Loucy (cell line): ENCODE data around the gene OR13A1.
"Not testable (repeated sequence)": the region's sequence is repeated elsewhere in the genome, so short reads cannot be mapped to it uniquely, and the experiment has no call there.

Source experiments
- H2AFZ ChIP-seq: fragments of 200-600 bp; sonication (generic); 2 replicates; pipeline ENCODE4 v1.6.0; 2016; ENCODE audit warnings: antibody characterized with exemption, mild to moderate bottlenecking, low read length, moderate library complexity
- H3F3A ChIP-seq: fragments of 200-600 bp; 2 replicates; pipeline ENCODE4 v1.6.0; 2016; ENCODE audit warnings: antibody characterized with exemption, low read depth, mild to moderate bottlenecking
- H3K27me3 ChIP-seq: fragments of 200-600 bp; sonication (generic); 2 replicates; pipeline ENCODE4 v1.6.1; 2014; ENCODE audit warnings: low read length, mild to moderate bottlenecking; ENCODE audit not compliant: insufficient read depth, poor library complexity, severe bottlenecking
- H3K36me3 ChIP-seq: fragments of 200-600 bp; sonication (generic); 2 replicates; pipeline ENCODE4 v1.6.1; 2016; ENCODE audit warnings: low read length; ENCODE audit not compliant: insufficient read depth
- H3K4me1 ChIP-seq: fragments of 200-600 bp; sonication (generic); 2 replicates; pipeline ENCODE4 v1.5.1; 2014; ENCODE audit warnings: low read length, mild to moderate bottlenecking; ENCODE audit not compliant: insufficient read depth, poor library complexity, severe bottlenecking
- H3K4me2 ChIP-seq: fragments of 200-600 bp; sonication (generic); 2 replicates; pipeline ENCODE4 v1.6.0; 2014; ENCODE audit warnings: antibody characterized with exemption, low read length, low read depth, mild to moderate bottlenecking; ENCODE audit not compliant: poor library complexity, severe bottlenecking
- H3K4me3 ChIP-seq: fragments of 200-600 bp; sonication (generic); 2 replicates; pipeline ENCODE4 v1.5.1; 2014; ENCODE audit warnings: low read length, mild to moderate bottlenecking, mixed read lengths; ENCODE audit not compliant: poor library complexity, severe bottlenecking
- H3K79me2 ChIP-seq: fragments of 200-600 bp; sonication (generic); 2 replicates; pipeline ENCODE4 v1.6.1; 2014; ENCODE audit warnings: low read length; ENCODE audit not compliant: insufficient read depth
- H3K9ac ChIP-seq: fragments of 200-600 bp; sonication (generic); 2 replicates; pipeline ENCODE4 v1.6.0; 2014; ENCODE audit warnings: mild to moderate bottlenecking, low read depth, low read length, moderate library complexity; ENCODE audit not compliant: poor library complexity, severe bottlenecking
- H3K9me2 ChIP-seq: fragments of 200-600 bp; sonication (generic); replicated peaks from 2 replicates; pipeline ENCODE4 v1.6.1; 2016; ENCODE audit warnings: low read depth, low read length, mixed read lengths
- H3K9me3 ChIP-seq: fragments of 200-600 bp; sonication (generic); 2 replicates; pipeline ENCODE4 v1.6.1; 2014; ENCODE audit warnings: mild to moderate bottlenecking, antibody characterized with exemption, low read length, low read depth; ENCODE audit not compliant: insufficient read depth
- H4K20me1 ChIP-seq: fragments of 200-600 bp; sonication (generic); 2 replicates; pipeline ENCODE4 v1.6.0; 2014; ENCODE audit warnings: antibody characterized with exemption, low read length, mild to moderate bottlenecking; ENCODE audit not compliant: insufficient read depth, poor library complexity, severe bottlenecking
- CTCF ChIP-seq: fragments of 200-600 bp; sonication (generic); conservative IDR thresholded peaks from 2 replicates; pipeline ENCODE4 v1.5.1; 2014; ENCODE audit warnings: mild to moderate bottlenecking, antibody characterized with exemption, low read length
- EZH2phosphoT487 ChIP-seq: fragments of 200-600 bp; IDR thresholded peaks from 2 replicates; pipeline ENCODE4 v1.6.1; 2018; ENCODE audit warnings: antibody characterized with exemption, mild to moderate bottlenecking, moderate library complexity, borderline replicate concordance

OR13A1 gene

GRCh38 chr10:45339894-45340293 is 24.5 kb upstream of the OR13A1 start:
- TF ChIP-seq CTCF (no peak), EZH2phosphoT487 (no peak)
- Histone ChIP-seq H3K4me3 (no peak overlapping the region), H3K9me2 (no peaks in the 10 kb centered on the region), H4K20me1 (no peaks in the 10 kb centered on the region), H3K27me3 (no peaks in the 10 kb centered on the region), H3K9ac (no peak overlapping the region), H3K4me2 (no peak overlapping the region), H3K4me1 (no peaks in the 10 kb centered on the region), H2AFZ (no peak overlapping the region), H3K36me3 (no peaks in the 10 kb centered on the region), H3F3A (no peaks in the 10 kb centered on the region), H3K9me3 (no peaks in the 10 kb centered on the region), H3K79me2 (no peaks in the 10 kb centered on the region)

GRCh38 chr10:45331824-45332223 is 16.4 kb upstream of the OR13A1 start:
- not testable (repeated sequence) for H3K9ac ChIP-seq, H3K79me2 ChIP-seq, H4K20me1 ChIP-seq, H2AFZ ChIP-seq, H3K27me3 ChIP-seq, H3K9me2 ChIP-seq, H3F3A ChIP-seq, H3K4me1 ChIP-seq, H3K36me3 ChIP-seq, H3K4me2 ChIP-seq, H3K4me3 ChIP-seq, H3K9me3 ChIP-seq

- not testable (repeated sequence) for H3K9me3 ChIP-seq, H3K9ac ChIP-seq, H3K4me2 ChIP-seq, H2AFZ ChIP-seq, H3K4me1 ChIP-seq, H3F3A ChIP-seq, H3K79me2 ChIP-seq, H3K36me3 ChIP-seq, H3K27me3 ChIP-seq, H3K4me3 ChIP-seq, H4K20me1 ChIP-seq, H3K9me2 ChIP-seq
Measured at GRCh38 chr10:45326864-45327263, 11.5 kb upstream of the OR13A1 start.

- Histone ChIP-seq H4K20me1 (no peaks in the 10 kb centered on the region), H2AFZ (no peak overlapping the region), H3K79me2 (no peaks in the 10 kb centered on the region), H3K4me2 (no peak overlapping the region), H3K9ac (no peak overlapping the region), H3F3A (no peaks in the 10 kb centered on the region), H3K27me3 (no peaks in the 10 kb centered on the region), H3K36me3 (no peaks in the 10 kb centered on the region), H3K4me3 (no peak overlapping the region), H3K9me2 (no peaks in the 10 kb centered on the region), H3K4me1 (no peaks in the 10 kb centered on the region), H3K9me3 (no peaks in the 10 kb centered on the region)
- TF ChIP-seq EZH2phosphoT487 (no peak), CTCF (no peak)
Measured at GRCh38 chr10:45325116-45325515, 9.7 kb upstream of the OR13A1 start.
